HepG2 (cell line): ENCODE data around the gene CCDC87. TPM values are rescaled to one million over a fixed set of nuclear protein-coding genes. Genes with fewer than 3 reads are reported as not detected.

ENCODE experiments used
- ATAC-seq: fragments of 200-7000 bp; cut with Tn5 transposase; 3 replicates; pipeline ENCODE4 v1.9.1; 2020; ENCODE audit warnings: mild to moderate bottlenecking, moderate library complexity
- BruUV-seq: library from RNA; stranded (reverse); fragments of 400-500 nt; replicated peaks from 2 replicates; lab custom pipeline; 2021; lab: Mats Ljungman, UMichigan
- CTCF ChIA-PET: fragments of 300-600 bp; formaldehyde crosslinking; extraction: SDS; loops from one replicate; lab custom pipeline; 2021; ENCODE audit warnings: low total read pairs, inconsistent platforms, low intra/inter-chr PET ratio; lab: Yijun Ruan, JAX
- POLR2A ChIA-PET: fragments of 350-600 bp; sonication (Branson Sonifier 250); formaldehyde crosslinking; loops from one replicate; lab custom pipeline; 2020; ENCODE audit warnings: antibody characterized with exemption, inconsistent platforms; lab: Yijun Ruan, JAX
- DNase-seq: peaks from one replicate; pipeline ENCODE4 v3.0.0-alpha.2; 2015; ENCODE audit warnings: low spot score
- FAIRE-seq: peaks from 3 replicates; lab custom pipeline; 2011; peaks lifted over from hg19 to GRCh38; lab: Jason Lieb, UNC
- H2AFZ ChIP-seq: one replicate; pipeline ENCODE4 v1.6.1; 2011; ENCODE audit warnings: low read length, inconsistent platforms
- H3K27ac ChIP-seq: fragments of 300-600 bp; 3 replicates; pipeline ENCODE4 v1.8.0; 2011; ENCODE audit warnings: mixed run types, mild to moderate bottlenecking, mixed read lengths, low read length, inconsistent platforms; ENCODE audit not compliant: insufficient read depth; ENCODE audit errors: extremely low read length
- H3K27me3 ChIP-seq, 2 experiments: fragments of 200-600 bp in 1 of 2; 2 replicates in 1 of 2; 3 replicates in 1 of 2; pipeline versions ENCODE4 v1.6.0 to v1.8.0; 2011; ENCODE audit warnings: low read length in 2 of 2, mild to moderate bottlenecking in 2 of 2, moderate library complexity in 2 of 2, inconsistent platforms in 1 of 2; ENCODE audit not compliant: insufficient read depth in 2 of 2, control insufficient read depth in 1 of 2
- H3K36me3 ChIP-seq, 2 experiments: fragments of 200-600 bp in 1 of 2; replicated peaks in 1 of 2; 2 replicates in 1 of 2; 3 replicates in 1 of 2; pipeline versions ENCODE4 v1.5.1 to v1.8.0; 2011; ENCODE audit warnings: low read length in 2 of 2, inconsistent platforms in 1 of 2; ENCODE audit not compliant: insufficient read depth in 2 of 2, control insufficient read depth in 1 of 2
- H3K4me1 ChIP-seq: 2 replicates; pipeline ENCODE4 v1.5.1; 2012; ENCODE audit warnings: low read length, inconsistent platforms; ENCODE audit not compliant: insufficient read depth
- H3K4me2 ChIP-seq: 2 replicates; pipeline ENCODE4 v1.6.0; 2011; ENCODE audit warnings: low read depth, low read length, inconsistent platforms
- H3K4me3 ChIP-seq, 3 experiments: fragments of 200-600 bp in 1 of 3; sonication (generic), shearing (Covaris generic) in 1 of 3; replicated peaks in 1 of 3; 2 replicates each; pipeline ENCODE4 v1.5.1; 2011 to 2016; ENCODE audit warnings: low read length in 3 of 3, inconsistent platforms in 2 of 3, low read depth in 2 of 3, mild to moderate bottlenecking in 2 of 3, control low read depth in 1 of 3, mixed read lengths in 1 of 3; ENCODE audit not compliant: insufficient read depth in 1 of 3
- H3K79me2 ChIP-seq: one replicate; pipeline ENCODE4 v1.6.1; 2011; ENCODE audit warnings: low read length, inconsistent platforms; ENCODE audit not compliant: insufficient read depth
- H3K9ac ChIP-seq: 2 replicates; pipeline ENCODE4 v1.6.0; 2011; ENCODE audit warnings: mild to moderate bottlenecking, low read depth, low read length, inconsistent platforms; ENCODE audit not compliant: insufficient read depth
- H3K9me3 ChIP-seq: 2 replicates; pipeline ENCODE4 v1.5.1; 2012; ENCODE audit warnings: mild to moderate bottlenecking, low read length
- H4K20me1 ChIP-seq: 2 replicates; pipeline ENCODE4 v1.6.0; 2011; ENCODE audit warnings: inconsistent platforms, mild to moderate bottlenecking, low read length, moderate library complexity; ENCODE audit not compliant: insufficient read depth
- ATRX ChIP-seq: sonication (generic); formaldehyde crosslinking; IDR thresholded peaks from 2 replicates; pipeline ENCODE4 v1.4.0; 2020; ENCODE audit warnings: missing genetic modification reagents, borderline replicate concordance
- DNMT3B ChIP-seq: conservative IDR thresholded peaks from 2 replicates; pipeline ENCODE4 v1.6.1; 2016; ENCODE audit warnings: missing biosample characterization, control low read depth
- EP300 ChIP-seq, 3 experiments: sonication (generic) in 1 of 3; formaldehyde crosslinking in 1 of 3; IDR thresholded peaks; 2 replicates each; pipeline versions ENCODE4 v1.5.1 to v1.6.1; 2011 to 2020; ENCODE audit warnings: low read depth in 2 of 3, low read length in 2 of 3, borderline replicate concordance in 1 of 3, improper control_type of control experiment in 1 of 3, mild to moderate bottlenecking in 1 of 3, missing genetic modification reagents in 1 of 3, moderate library complexity in 1 of 3
- POLR2AphosphoS2 ChIP-seq: IDR thresholded peaks from 2 replicates; pipeline ENCODE4 v1.6.1; 2011; ENCODE audit warnings: low read depth, low read length, improper control_type of control experiment
- TSC22D2 ChIP-seq: sonication (generic); formaldehyde crosslinking; IDR thresholded peaks from 2 replicates; pipeline ENCODE4 v1.5.1; 2020; ENCODE audit warnings: missing genetic modification reagents, mild to moderate bottlenecking, borderline replicate concordance
- ZBTB1 ChIP-seq: sonication (generic); formaldehyde crosslinking; IDR thresholded peaks from 2 replicates; pipeline ENCODE4 v1.4.0; 2020; ENCODE audit warnings: missing genetic modification reagents, borderline replicate concordance
- ZBTB49 ChIP-seq: sonication (generic); formaldehyde crosslinking; IDR thresholded peaks from 2 replicates; pipeline ENCODE4 v1.4.0; 2020; ENCODE audit warnings: missing genetic modification reagents, borderline replicate concordance
- ZFAT ChIP-seq: sonication (generic); formaldehyde crosslinking; conservative IDR thresholded peaks from 2 replicates; pipeline ENCODE4 v1.8.1; 2023; ENCODE audit warnings: missing genetic modification reagents, inconsistent platforms
- ZFP91 ChIP-seq: sonication (generic); formaldehyde crosslinking; IDR thresholded peaks from 2 replicates; pipeline ENCODE4 v1.9.0; 2022; ENCODE audit warnings: missing genetic modification reagents, mild to moderate bottlenecking, borderline replicate concordance
- ZKSCAN5 ChIP-seq: sonication (generic); formaldehyde crosslinking; IDR thresholded peaks from 2 replicates; pipeline ENCODE4 v1.5.1; 2020; ENCODE audit warnings: mild to moderate bottlenecking, missing genetic modification reagents
- ZNF441 ChIP-seq: sonication (generic); formaldehyde crosslinking; IDR thresholded peaks from 2 replicates; pipeline ENCODE4 v1.7.0; 2021; ENCODE audit warnings: missing genetic modification reagents, borderline replicate concordance
- ZNF558 ChIP-seq: sonication (generic); formaldehyde crosslinking; IDR thresholded peaks from 2 replicates; pipeline ENCODE4 v1.9.0; 2022; ENCODE audit warnings: mild to moderate bottlenecking, missing genetic modification reagents, borderline replicate concordance
- ZNF572 ChIP-seq: sonication (generic); formaldehyde crosslinking; IDR thresholded peaks from 2 replicates; pipeline ENCODE4 v1.5.1; 2020; ENCODE audit warnings: mild to moderate bottlenecking, missing genetic modification reagents
- ZNF777 ChIP-seq: sonication (generic); formaldehyde crosslinking; IDR thresholded peaks from 2 replicates; pipeline ENCODE4 v1.4.0; 2020; ENCODE audit warnings: missing genetic modification reagents
- ZSCAN30 ChIP-seq: sonication (generic); formaldehyde crosslinking; IDR thresholded peaks from 2 replicates; pipeline ENCODE4 v1.5.0; 2020; ENCODE audit warnings: mild to moderate bottlenecking, missing genetic modification reagents
- WGBS: methylation state at CpG from one replicate; pipeline ENCODE4 v1.1.6; 2017; ENCODE audit warnings: low lambda C conversion rate; 5-methylcytosine and 5-hydroxymethylcytosine counted together
- in situ Hi-C: cut with HindIII; loops from 2 replicates; pipeline ENCODE4 v1.10.0; 2017; ENCODE audit warnings: low pct_unique_long_range_greater_than_20kb; ENCODE audit not compliant: extremely low pct_ligation_motif_present
- intact Hi-C: fragments of 100-400 bp; cut with micrococcal nuclease; formaldehyde crosslinking; loops from one replicate; pipeline ENCODE4 v1.10.0; 2022; ENCODE audit not compliant: unreplicated experiment
- polyA plus RNA-seq, 8 experiments: library from polyadenylated mRNA; depleted of rRNA in 3 of 8; stranded (reverse) in 7 of 8; unstranded in 1 of 8; fragments of >200 nt; fragmentation: Illumina TruSeq in 4 of 8; extraction: Trizol in 4 of 8; gene quantifications; 2 replicates each; pipeline versions ENCODE4 v1.2.1 to v1.2.3, GENCODE V29; 2011 to 2016; ENCODE audit warnings: low read depth in 4 of 8, missing spikeins in 1 of 8, mixed read lengths in 1 of 8; ENCODE audit not compliant: insufficient read depth in 1 of 8
- total RNA-seq, 5 experiments: library from RNA; depleted of rRNA; stranded (reverse); fragments of >200 nt; fragmentation: Illumina TruSeq; extraction: Trizol; gene quantifications; 2 replicates each; pipeline ENCODE4 v1.2.3, GENCODE V29; 2016; ENCODE audit warnings: low read depth in 1 of 5
- TF ChIP-seq, protein P1 (sequence below): sonication (generic); formaldehyde crosslinking; IDR thresholded peaks from 2 replicates; pipeline ENCODE4 v1.9.0; 2021; ENCODE audit warnings: missing genetic modification reagents, borderline replicate concordance
- TF ChIP-seq, protein P2 (sequence below): sonication (generic); formaldehyde crosslinking; IDR thresholded peaks from 2 replicates; pipeline ENCODE4 v1.4.0; 2020; ENCODE audit warnings: missing genetic modification reagents

Gene CCDC87
- total and polyA plus RNA-seq, 2 of the 13 experiments (the other 11 are each of a cell fraction or from before 2014, with no cell fraction given), result 0.05 to 0.42 TPM

DNA sequence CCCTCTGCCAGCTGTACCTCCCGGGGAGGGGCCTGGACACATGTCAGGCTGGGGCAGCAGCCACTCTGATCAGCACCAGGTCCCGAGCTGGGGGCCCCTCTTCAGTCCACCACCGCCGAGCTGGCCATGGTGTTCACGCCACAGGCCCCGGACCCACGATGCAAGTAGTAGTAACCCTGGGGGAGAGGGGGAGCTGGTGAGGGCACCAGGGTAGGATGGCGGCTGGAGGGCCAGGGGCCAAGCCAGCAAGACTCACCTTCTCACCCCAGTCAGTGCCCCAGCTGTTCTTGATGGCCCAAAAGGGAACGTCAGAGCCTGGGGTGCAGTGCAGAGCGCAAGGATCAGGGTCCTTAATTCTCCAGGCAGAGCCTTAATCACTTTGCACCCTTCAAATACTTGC is 29.0 kb downstream of the CCDC87 start:
- intact Hi-C loops, result no loop called here
- no peaks in the 10 kb centered on the region for H4K20me1 ChIP-seq
- no peak overlapping the region for H3K4me3 ChIP-seq
- no peak overlapping the region for H2AFZ ChIP-seq
- no peaks in the 10 kb centered on the region for H3K79me2 ChIP-seq
- H3K27me3 ChIP-seq, result peaks cover 1 to 62% of the 10 kb centered on the region in 2 experiments; a peak in 4 of 5 replicates
- 66% methylated on average over 6 of the region's 10 CpGs for WGBS
- DNase-seq (no peak), ATAC-seq (no peak), FAIRE-seq (no peak)
- no peak overlapping the region for H3K4me2 ChIP-seq
- CTCF ChIA-PET, result no interaction called here
- BruUV-seq, result no TSS peak
- H3K4me1 ChIP-seq, result no peaks in the 10 kb centered on the region
- no peak overlapping the region for H3K27ac ChIP-seq
- H3K9ac ChIP-seq, result no peak overlapping the region
- no peaks in the 10 kb centered on the region for H3K9me3 ChIP-seq
- in situ Hi-C loops, result loop anchor here (25.0 kb wide), 1 partner anchor 273 kb away; the partner anchor contains the start of gene RCE1
- POLR2A ChIA-PET, result interaction anchor here (1.5 kb wide), 1 partner anchor 74 kb away, joined by 4 read pairs; the partner anchor contains the start of gene RBM4
- H3K36me3 ChIP-seq, result no peaks in the 10 kb centered on the region
- no peak for TF ChIP-seq ZSCAN30 (CRISPR knock-in tag)
- no peak for TF ChIP-seq ZKSCAN5 (CRISPR knock-in tag)
- TF ChIP-seq, protein P1, sequence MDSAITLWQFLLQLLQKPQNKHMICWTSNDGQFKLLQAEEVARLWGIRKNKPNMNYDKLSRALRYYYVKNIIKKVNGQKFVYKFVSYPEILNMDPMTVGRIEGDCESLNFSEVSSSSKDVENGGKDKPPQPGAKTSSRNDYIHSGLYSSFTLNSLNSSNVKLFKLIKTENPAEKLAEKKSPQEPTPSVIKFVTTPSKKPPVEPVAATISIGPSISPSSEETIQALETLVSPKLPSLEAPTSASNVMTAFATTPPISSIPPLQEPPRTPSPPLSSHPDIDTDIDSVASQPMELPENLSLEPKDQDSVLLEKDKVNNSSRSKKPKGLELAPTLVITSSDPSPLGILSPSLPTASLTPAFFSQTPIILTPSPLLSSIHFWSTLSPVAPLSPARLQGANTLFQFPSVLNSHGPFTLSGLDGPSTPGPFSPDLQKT (CRISPR knock-in tag), result no peak
- no peak for TF ChIP-seq TSC22D2 (CRISPR knock-in tag)
- no peak for TF ChIP-seq ZBTB1 (CRISPR knock-in tag)
- TF ChIP-seq ZNF558, result no peak
- no peak for TF ChIP-seq ZFP91 (CRISPR knock-in tag)
- TF ChIP-seq EP300 (IDR thresholded peaks at IDR 0.05; ENCODE audit: low read depth in 2 of 2, low read length in 2 of 2), result no peak
- TF ChIP-seq EP300 (CRISPR knock-in tag; IDR thresholded peaks at IDR 0.05; ENCODE audit: borderline replicate concordance), result no peak
- no peak for TF ChIP-seq POLR2AphosphoS2
- no peak for TF ChIP-seq ATRX (CRISPR knock-in tag)
- no peak for TF ChIP-seq ZBTB49 (CRISPR knock-in tag)
- no peak for TF ChIP-seq ZNF777 (CRISPR knock-in tag)
- no peak for TF ChIP-seq DNMT3B (CRISPR knock-in tag)
- no peak for TF ChIP-seq ZFAT (CRISPR knock-in tag)
- TF ChIP-seq, protein P2, sequence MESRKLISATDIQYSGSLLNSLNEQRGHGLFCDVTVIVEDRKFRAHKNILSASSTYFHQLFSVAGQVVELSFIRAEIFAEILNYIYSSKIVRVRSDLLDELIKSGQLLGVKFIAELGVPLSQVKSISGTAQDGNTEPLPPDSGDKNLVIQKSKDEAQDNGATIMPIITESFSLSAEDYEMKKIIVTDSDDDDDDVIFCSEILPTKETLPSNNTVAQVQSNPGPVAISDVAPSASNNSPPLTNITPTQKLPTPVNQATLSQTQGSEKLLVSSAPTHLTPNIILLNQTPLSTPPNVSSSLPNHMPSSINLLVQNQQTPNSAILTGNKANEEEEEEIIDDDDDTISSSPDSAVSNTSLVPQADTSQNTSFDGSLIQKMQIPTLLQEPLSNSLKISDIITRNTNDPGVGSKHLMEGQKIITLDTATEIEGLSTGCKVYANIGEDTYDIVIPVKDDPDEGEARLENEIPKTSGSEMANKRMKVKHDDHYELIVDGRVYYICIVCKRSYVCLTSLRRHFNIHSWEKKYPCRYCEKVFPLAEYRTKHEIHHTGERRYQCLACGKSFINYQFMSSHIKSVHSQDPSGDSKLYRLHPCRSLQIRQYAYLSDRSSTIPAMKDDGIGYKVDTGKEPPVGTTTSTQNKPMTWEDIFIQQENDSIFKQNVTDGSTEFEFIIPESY (CRISPR knock-in tag), result no peak
- no peak for TF ChIP-seq ZNF572
- TF ChIP-seq ZNF441 (CRISPR knock-in tag), result no peak
